ENCODE data around the gene SGMS1.
A peak's percentile ranks its signal among the peaks of the same experiment; 100 is the strongest.
"Not testable (repeated sequence)": the region's sequence is repeated elsewhere in the genome, so short reads cannot be mapped to it uniquely, and the experiment has no call there.

The SGMS1 gene

DNA sequence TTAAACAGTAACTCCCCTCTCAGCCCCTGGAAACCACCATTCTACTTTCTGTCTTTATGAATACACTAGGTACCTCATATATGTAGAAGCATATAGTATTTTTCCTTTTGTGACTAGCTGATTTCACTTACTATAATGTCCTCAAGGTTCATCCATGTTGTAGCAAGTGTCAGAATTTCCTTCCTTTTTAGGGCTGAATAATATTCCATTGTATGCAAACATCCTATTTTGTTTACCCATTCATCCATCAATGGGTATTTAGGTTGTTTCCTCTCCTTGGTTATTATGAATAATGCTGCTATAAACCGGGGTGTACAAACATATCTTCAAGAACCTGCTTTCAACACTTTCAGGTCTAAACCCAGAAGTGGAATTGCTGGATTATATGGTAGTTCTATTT, 125.3 kb downstream of the SGMS1 start:
- DNase-seq: no peak
- in situ Hi-C loops (cut with MboI; ENCODE audit: low pct_unique_long_range_greater_than_20kb, low sequenced_read_pairs): no loop called here

DNA sequence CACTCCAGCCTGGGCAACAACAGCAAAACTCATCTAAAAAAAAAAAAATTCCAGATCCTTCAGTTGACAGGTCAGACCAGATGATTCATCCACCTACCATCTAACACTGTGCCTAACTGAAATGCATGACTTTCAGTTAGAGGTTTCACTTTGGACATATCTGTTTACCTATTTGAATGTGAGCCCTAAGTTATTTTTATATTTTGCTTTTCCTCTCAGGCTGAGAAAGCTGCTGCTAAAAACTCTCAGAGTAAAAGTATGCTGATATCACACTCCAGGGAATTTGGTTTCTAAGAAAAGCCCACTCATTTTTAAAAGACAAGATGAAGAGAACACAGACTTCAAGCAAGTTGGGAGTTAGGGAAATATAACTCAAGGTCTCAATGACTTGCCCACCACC, 126.0 kb downstream of the SGMS1 start:
- in situ Hi-C loops (cut with MboI; ENCODE audit: low pct_unique_long_range_greater_than_20kb, low sequenced_read_pairs): no loop called here
- no peak for DNase-seq

DNA sequence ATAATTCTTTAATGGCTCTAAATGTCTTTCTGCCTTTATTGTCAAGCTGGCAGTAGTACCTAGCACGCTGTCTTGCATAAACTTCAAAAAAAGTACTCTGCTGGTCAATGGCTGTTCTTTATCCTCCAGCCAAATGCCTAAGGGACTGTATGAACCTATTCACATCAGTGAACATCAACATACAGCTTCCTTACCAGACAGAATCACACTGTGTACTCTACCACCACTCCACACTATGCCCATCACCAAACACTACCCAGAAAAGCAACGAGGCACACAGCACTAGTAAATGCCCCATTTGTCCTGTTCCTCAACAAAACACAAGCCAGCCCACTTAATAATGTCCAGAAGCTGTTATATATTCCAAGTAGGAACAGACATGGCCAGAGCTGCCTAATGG, 127.5 kb downstream of the SGMS1 start:
- in situ Hi-C loops (cut with MboI; ENCODE audit: low pct_unique_long_range_greater_than_20kb, low sequenced_read_pairs): no loop called here
- DNase-seq: no peak

DNA sequence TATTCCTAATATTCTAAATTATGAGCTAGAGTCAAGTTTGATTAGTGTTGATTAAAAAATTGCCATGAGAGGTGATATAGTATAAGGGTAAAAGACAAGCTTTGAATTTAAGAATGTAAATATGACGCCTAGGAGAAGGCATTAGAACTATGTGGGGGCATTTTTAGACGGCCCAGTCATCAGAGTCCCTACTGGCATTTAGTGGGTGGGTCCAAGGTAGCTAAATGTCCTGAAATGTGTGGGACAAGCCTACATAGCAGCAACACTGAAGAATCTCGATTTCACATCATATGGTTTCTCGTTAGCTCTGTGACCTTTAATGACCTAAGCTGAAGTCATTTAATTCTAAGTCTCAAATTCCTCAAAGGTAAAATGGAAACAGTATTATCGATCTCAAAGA, 133.5 kb downstream of the SGMS1 start:
- in situ Hi-C loops (cut with MboI; ENCODE audit: low pct_unique_long_range_greater_than_20kb, low sequenced_read_pairs): no loop called here

DNA sequence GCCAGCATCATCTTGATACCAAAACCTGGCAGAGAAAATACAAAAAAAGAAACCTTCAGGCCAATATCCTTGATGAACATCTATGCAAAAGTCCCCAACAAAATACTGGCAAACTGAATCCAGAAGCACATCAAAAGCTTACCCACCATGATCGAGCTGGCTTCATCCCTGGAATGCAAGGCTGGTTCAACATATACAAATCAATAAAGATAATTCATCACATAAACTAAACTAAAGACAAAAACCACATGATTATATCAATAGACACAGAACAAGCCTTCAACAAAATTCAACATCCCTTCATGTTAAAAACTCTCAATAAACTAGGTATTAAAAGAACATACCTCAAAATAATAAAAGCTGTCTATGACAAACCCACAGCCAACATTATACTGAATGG, 139.2 kb downstream of the SGMS1 start:
- in situ Hi-C loops (cut with MboI; ENCODE audit: low pct_unique_long_range_greater_than_20kb, low sequenced_read_pairs); DNase-seq: not testable (repeated sequence)

More for the DNA sequence above, 133.5 kb downstream of the SGMS1 start:
- no peak for DNase-seq

DNA sequence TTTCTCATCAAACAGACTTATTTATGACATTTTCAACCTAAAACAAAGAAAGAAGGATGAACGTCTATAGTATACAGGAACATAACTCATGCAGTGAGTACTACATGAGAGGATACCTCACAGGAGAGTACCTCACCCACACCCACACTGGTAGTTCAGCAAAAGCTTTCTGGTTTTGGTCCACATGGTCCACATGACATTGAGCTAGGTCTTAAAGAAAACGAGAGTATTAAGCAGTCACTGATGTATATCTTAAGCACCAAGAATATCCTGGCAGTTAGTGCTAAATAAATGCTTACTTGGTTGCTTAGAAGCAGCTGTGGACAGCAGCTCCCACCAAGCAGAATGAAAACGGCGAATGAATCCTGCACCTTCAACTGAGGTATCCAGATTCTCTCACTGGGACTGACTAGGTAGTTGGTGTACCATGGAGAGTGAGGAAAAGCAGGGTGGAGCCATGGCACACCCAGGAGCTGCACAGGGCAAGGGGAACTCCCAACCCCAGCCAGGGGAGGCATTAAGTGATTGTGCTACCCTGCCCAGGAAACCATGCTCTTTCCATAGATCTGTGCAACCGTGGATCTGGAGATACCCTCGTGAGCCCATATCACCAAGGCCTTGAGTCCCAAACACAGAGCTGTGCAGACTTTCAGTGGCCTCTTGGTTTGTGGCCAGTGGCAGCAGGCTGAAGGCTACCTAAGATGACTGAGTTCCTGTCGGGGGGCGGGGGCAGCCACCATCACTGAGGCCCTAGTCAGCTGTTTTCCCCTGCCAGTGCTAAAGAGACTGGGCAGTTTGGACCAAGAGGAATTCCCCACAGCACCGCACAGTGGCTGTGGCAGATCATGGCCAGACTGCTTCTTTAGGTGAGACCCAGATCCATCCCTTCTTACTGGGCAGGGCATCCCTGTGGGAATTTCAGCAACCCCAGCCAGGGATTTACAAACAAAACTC, 143.4 kb downstream of the SGMS1 start:
- DNase-seq: no peak
- in situ Hi-C loops (cut with MboI; ENCODE audit: low pct_unique_long_range_greater_than_20kb, low sequenced_read_pairs): no loop called here

DNA sequence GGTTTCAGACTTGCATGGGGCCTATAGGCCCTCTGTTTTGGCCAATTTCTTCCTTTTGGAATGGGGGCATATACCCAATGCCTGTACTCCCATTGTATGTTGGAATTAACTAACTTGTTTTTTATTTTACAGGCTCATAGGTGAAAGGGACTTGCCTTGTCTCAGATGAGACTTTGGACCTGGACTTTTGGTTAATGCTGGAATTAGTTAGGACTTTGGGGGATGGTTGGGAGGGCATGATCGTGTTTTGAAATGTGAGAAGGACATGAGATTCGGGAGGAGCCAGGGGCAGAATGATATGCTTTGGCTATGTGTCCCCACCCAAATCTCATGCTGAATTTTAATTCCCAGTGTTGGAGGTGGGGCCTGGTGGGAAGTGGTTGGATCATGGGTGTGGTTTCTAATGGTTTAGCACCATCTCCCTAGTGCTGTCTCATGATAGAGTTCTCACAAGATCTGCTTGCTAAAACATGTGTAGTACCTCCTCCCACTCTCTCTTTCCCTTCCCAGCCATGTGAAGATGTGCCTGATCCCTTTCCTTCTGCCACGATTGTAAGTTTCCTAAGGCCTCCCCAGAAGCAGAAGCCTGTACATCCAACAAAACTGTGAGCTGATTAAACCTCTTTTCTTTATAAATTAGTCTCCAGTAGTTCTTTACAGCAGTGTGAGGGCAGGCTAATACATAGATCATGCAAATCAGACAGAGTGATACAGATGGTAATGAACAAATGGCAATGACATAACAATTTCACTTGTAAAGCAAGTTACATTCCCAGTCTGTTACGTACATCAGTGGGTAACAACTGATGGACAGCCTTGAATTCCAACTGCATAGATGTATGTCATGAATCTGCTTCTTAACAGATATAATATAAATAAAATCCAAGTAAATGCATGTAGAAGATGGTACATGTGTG, 146.2 kb downstream of the SGMS1 start:
- DNase-seq: no peak
- in situ Hi-C loops (cut with MboI; ENCODE audit: low pct_unique_long_range_greater_than_20kb, low sequenced_read_pairs): no loop called here

DNA sequence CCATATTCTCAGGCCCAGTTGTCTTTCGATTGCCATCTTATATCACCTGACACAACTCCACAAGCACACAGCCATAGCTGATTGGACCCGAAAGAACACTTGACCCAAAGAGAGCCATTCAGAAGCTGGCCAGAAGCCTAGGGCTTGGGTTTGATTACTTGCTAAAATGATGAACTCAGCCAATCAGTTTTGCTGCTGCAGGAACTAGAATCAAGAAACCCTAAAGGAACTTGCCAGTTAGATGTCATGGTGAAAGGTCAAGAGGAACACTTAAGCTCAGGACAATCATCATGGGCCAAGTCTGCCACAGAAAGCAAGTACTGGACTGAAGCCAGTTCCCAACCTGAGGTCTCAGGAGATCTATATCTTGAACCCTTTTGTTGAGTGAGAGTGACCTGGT, 150.0 kb downstream of the SGMS1 start:
- no peak for DNase-seq
- in situ Hi-C loops (cut with MboI; ENCODE audit: low pct_unique_long_range_greater_than_20kb, low sequenced_read_pairs): no loop called here

DNA sequence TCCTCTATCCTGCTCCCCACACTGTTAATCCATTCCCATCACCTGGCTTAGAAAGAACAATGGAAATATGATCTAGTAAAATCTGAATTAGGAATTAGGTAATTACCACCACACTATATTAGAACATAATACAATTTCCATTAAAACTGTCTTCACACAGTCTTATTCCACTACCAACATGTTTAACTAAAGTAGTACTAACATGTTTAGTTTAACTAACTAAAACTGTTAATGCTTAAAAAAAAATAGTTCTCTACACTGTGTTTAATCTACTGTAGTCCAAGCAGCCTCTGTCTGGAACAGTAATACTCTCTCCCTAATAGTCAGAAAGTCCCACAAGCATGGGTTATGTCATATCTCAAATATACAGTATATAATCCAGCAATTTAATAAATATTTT, 150.8 kb downstream of the SGMS1 start:
- in situ Hi-C loops (cut with MboI; ENCODE audit: low pct_unique_long_range_greater_than_20kb, low sequenced_read_pairs): no loop called here
- DNase-seq: no peak

DNA sequence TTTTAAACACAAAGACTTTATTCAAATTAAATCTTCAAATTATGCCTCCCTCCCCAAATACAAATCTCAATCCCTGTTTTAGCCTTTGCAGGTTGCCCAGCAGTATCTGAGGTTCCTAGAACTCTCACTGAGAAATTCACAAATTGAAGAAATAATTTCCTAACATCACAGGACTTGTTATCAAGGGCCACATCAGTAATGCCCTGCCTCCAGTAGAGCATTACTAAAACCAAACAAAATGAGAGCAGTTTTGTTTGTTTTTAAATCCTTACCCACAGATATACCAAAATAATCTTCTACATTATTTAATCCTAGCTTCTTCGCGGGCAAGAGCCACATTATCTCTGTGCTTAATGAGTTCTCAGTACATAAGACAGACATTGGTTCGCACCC, 152.2 kb downstream of the SGMS1 start:
- in situ Hi-C loops (cut with MboI; ENCODE audit: low pct_unique_long_range_greater_than_20kb, low sequenced_read_pairs): no loop called here
- no peak for DNase-seq

DNA sequence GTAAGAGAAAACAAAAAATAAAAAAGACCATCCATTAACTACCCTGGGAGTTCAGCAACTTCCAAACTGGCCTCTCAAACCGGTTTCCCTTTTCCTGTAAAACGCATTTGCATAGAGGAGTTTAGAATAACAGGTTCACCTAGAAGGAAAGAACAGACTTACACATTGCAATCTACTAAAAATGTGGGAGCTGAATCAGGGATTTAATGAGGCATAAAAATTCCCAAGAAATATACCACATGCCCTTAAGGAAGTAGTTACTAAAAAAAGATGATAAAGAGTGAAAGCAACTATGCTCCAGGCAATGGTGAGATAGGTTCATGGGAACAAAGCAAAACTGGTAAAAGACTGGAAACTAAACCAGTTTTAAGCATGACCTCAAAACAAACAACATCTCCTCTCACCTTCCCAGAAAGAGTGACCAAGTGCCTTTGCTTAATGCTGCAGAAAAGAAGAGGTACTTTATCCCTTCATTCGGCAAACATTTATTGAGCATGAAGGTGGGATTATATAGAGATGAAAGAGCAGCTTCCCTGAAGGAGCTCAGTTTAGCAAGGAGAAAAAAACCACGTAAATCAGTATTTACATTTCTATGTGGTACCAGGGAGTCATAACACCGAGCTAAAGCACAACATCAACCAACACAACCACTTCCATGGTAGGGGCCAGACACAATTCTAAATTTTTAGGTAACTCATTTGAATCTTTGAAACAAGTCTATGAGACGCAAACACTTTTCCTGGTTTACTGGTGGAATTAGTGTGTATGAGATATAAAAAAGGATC, 152.8 kb downstream of the SGMS1 start:
- in situ Hi-C loops (cut with MboI; ENCODE audit: low pct_unique_long_range_greater_than_20kb, low sequenced_read_pairs): no loop called here

DNA sequence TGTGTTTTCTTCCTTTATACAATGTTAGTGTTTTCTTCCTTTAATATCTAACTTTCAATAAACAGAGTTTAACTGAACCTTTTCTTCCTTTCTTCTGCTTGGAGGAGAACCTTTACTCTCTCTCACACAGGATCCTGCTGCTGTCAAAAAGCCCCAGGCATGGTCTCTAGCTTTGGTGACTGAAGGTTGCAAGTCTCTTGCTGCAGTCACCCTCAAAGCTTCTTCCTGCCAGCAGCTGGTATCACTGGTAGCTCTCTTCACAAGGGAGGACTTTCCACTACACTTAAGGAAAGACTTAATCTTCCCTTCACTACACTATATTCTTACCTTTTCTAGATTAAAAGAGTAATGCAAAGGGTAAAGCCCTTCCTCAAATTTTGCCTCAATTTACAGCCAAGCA, 153.4 kb downstream of the SGMS1 start:
- in situ Hi-C loops (cut with MboI; ENCODE audit: low pct_unique_long_range_greater_than_20kb, low sequenced_read_pairs): no loop called here
- no peak for DNase-seq

More for the DNA sequence above, 152.8 kb downstream of the SGMS1 start:
- no peak for DNase-seq

DNA sequence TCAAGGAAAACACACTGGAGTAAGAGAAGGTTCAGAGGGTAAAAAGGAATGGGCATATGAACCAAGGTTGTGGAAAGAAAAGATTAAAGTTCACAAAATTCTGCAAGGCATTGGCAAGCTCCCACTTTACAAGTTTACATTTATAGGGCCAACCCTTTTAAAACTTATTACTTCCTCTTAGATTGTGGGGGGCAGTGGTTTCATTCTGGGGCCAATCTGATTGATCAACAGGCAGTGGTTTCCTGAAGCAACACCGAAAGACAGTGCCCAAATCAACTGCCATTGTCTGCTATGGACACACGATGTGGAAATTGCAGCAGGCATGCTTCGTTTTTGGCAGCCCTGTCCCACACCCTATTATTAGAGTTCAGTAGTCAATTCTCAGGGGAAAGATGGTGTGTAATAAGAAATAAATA, 154.0 kb downstream of the SGMS1 start:
- in situ Hi-C loops (cut with MboI; ENCODE audit: low pct_unique_long_range_greater_than_20kb, low sequenced_read_pairs): no loop called here
- peak; percentile 33 for DNase-seq

DNA sequence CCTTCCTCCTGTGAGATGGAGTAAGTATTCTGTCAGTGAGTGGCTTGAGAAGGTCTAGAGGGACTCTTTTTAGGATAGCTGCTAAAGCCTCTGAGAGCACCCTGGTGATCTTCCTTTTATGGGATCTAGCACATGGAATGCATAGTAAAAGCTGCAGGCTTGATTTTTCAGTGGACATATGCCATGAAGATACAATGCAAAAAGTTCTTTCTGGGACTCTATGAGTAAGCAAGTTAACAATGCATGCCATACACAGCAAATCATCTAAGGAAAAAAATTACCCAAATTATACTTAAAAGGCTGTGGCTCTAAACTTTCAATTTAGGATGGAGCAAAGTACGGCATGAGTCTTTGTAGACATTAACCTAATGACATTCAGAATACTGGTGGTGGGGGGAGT, 154.5 kb downstream of the SGMS1 start:
- no peak for DNase-seq

DNA sequence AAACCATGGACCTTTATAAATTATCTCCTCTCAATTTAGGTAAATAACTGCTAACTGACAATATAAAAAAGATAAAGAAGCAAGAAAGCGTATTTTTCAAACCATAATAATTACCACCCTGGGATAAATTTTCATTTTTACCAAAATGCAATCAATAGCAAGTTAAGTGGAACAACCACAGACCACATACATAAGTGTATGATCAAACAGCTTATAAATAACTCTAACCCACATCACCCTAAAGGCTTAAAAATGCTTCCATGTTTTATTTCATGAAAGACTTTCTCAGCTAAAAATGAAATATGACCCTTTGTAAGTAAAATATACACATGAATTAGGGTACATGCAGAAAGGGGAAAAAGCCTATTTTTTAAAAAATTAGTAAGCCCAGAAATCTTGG, 156.5 kb downstream of the SGMS1 start:
- in situ Hi-C loops (cut with MboI; ENCODE audit: low pct_unique_long_range_greater_than_20kb, low sequenced_read_pairs): no loop called here
- no peak for DNase-seq

More for the DNA sequence above, 154.5 kb downstream of the SGMS1 start:
- in situ Hi-C loops (cut with MboI; ENCODE audit: low pct_unique_long_range_greater_than_20kb, low sequenced_read_pairs): no loop called here

DNA sequence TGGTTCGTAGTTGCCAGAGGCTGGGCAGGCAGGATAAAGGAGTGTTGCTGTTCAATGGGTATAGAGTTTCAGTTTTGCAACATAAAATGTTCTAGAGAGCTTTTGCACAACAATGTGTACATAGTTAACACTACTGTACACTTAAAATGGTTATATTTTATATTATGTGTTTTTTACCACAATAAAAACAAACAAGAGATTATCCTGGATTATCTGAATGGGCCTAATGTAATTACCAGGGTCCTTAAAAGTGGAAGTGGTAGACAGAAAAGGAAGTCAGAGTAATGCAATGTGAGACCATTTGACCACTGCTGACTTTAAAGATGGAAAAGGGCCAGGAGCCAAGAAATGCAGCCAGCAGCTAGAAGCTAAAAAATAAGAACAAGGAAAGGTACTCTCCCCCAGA, 159.7 kb downstream of the SGMS1 start:
- in situ Hi-C loops (cut with MboI; ENCODE audit: low pct_unique_long_range_greater_than_20kb, low sequenced_read_pairs): no loop called here
- DNase-seq: peak; percentile 79

DNA sequence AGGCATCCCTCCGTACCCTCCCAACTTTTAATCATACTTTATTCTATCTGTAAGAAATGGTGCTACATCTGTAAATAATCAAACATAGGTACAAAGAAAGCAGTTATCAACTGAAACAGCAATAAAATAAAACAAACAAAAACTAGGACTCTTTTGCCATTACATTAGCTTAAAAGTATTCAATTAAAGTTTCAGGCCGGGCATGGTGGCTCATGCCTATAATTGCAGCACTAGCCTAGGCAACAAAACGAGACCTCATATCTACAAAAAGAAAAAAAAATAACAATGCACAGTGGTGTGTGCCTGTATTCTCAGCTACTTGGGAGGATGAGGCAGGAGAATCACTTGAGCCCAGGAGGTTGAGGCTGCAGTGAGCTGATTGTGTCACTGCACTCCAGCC, 161.9 kb downstream of the SGMS1 start:
- in situ Hi-C loops (cut with MboI; ENCODE audit: low pct_unique_long_range_greater_than_20kb, low sequenced_read_pairs): no loop called here
- DNase-seq: no peak

DNA sequence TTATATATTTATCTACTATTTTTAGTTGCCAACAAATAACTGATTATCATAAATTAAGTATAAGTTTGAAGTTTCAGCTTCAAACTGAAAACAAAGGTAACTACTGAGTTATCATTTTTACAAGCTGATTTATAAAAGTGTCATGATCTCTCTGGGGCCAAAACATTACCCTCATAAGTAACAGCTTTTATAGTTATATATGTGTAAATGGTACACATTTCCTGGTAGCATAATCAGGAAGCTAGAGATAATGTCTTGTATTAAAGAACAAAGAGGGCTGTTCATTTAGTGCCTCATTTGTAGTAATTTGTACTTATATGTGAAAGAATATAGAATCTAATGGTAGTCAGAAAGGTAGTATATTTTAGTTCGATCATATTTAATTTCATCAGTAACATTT, 162.6 kb downstream of the SGMS1 start:
- in situ Hi-C loops (cut with MboI; ENCODE audit: low pct_unique_long_range_greater_than_20kb, low sequenced_read_pairs): no loop called here

DNA sequence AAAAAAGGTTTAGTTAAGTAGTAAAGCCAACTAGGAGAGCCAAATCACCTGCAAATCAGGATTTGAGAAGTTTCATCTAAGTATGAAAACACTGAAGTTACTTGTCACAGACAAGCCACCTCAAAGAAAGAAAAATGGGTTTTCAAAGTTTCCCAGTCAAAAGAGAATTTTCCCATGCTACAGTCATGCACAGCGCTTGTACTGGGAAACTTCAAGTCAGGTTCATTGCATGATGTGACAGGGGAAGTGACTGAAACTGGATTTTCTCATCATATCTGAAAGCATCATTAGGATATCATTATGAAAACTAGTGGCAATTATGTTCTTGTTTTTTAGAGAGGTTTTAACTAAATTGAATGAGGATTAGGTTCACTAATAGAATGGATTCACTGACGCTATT, 167.0 kb downstream of the SGMS1 start:
- in situ Hi-C loops (cut with MboI; ENCODE audit: low pct_unique_long_range_greater_than_20kb, low sequenced_read_pairs): no loop called here
- no peak for DNase-seq

More for the DNA sequence above, 162.6 kb downstream of the SGMS1 start:
- DNase-seq: no peak
